ENCODE data around the gene BCL2L13.
A peak's percentile ranks its signal among the peaks of the same experiment; 100 is the strongest.

The BCL2L13 gene

GRCh38 chr22:17739196-17739975, 100.8 kb downstream of the BCL2L13 start:
- DNase-seq (ENCODE audit: low read depth in 1 of 2, low spot score in 1 of 2) = no peak
- H3K27me3 ChIP-seq (ENCODE audit: insufficient read depth, poor library complexity, severe bottlenecking) = no peaks in the 10 kb centered on the region
- no peak for TF ChIP-seq SPI1 (IDR thresholded peaks at IDR 0.05; ENCODE audit: borderline replicate concordance, low read depth)
- no peak for TF ChIP-seq GABPA (IDR thresholded peaks at IDR 0.05; ENCODE audit: low read depth)
- TF ChIP-seq POLR2AphosphoS5 (IDR thresholded peaks at IDR 0.05; ENCODE audit: low read depth) = no peak
- no peak for TF ChIP-seq REST (IDR thresholded peaks at IDR 0.05; ENCODE audit: insufficient replicate concordance, low read depth)
- TF ChIP-seq CTCF (IDR thresholded peaks at IDR 0.05; ENCODE audit: insufficient read depth, low read length) = no peak

GRCh38 chr22:17741866-17742526, 103.4 kb downstream of the BCL2L13 start:
- no peak overlapping the region for H3K4me3 ChIP-seq (replicated peaks; ENCODE audit: insufficient read depth, low read length)
- TF ChIP-seq SPI1 (IDR thresholded peaks at IDR 0.05; ENCODE audit: borderline replicate concordance, low read depth) (no peak), POLR2AphosphoS5 (IDR thresholded peaks at IDR 0.05; ENCODE audit: low read depth) (no peak), REST (IDR thresholded peaks at IDR 0.05; ENCODE audit: insufficient replicate concordance, low read depth) (no peak), GABPA (IDR thresholded peaks at IDR 0.05; ENCODE audit: low read depth) (no peak), CTCF (IDR thresholded peaks at IDR 0.05; ENCODE audit: insufficient read depth, low read length) (no peak)
- H3K27me3 ChIP-seq (ENCODE audit: insufficient read depth, poor library complexity, severe bottlenecking) = no peaks in the 10 kb centered on the region
- no peak overlapping the region for H3K27ac ChIP-seq (replicated peaks)
- no peak for DNase-seq (ENCODE audit: low read depth in 1 of 2, low spot score in 1 of 2)

More at GRCh38 chr22:17739196-17739975, 100.8 kb downstream of the BCL2L13 start:
- Histone ChIP-seq H3K4me3 (replicated peaks; ENCODE audit: insufficient read depth, low read length) (no peak overlapping the region), H3K27ac (replicated peaks) (no peak overlapping the region)

GRCh38 chr22:17742527-17742902, 104.0 kb downstream of the BCL2L13 start:
- Histone ChIP-seq H3K4me3 (replicated peaks; ENCODE audit: insufficient read depth, low read length) (no peak overlapping the region), H3K27me3 (ENCODE audit: insufficient read depth, poor library complexity, severe bottlenecking) (no peaks in the 10 kb centered on the region), H3K27ac (replicated peaks) (no peak overlapping the region)
- DNase-seq (ENCODE audit: low read depth in 1 of 2, low spot score in 1 of 2) = peak in 1 of 2 experiments; percentile 65
- TF ChIP-seq CTCF (IDR thresholded peaks at IDR 0.05; ENCODE audit: insufficient read depth, low read length) = peak; percentile 65
- TF ChIP-seq REST (IDR thresholded peaks at IDR 0.05; ENCODE audit: insufficient replicate concordance, low read depth) = no peak
